Body of pancreas (tissue), 4 donors: ENCODE data around the gene SEMA6A. TPM values are rescaled to one million over a fixed set of nuclear protein-coding genes. Genes with fewer than 3 reads are reported as not detected.
A peak's percentile ranks its signal among the peaks of the same experiment; 100 is the strongest.

Source experiments
- ATAC-seq: fragments of 150-250 bp; one replicate; pipeline ENCODE4 v1.9.1; 2016
- DNase-seq, 4 donors: peaks; one replicate each; pipeline ENCODE4 v3.0.0-alpha.2; 2019
- H3K27ac ChIP-seq, 4 donors: fragments of 200-600 bp; sonication (generic); 1 replicate in 3 of 4; 2 replicates in 1 of 4; pipeline versions ENCODE4 v1.5.1 to v1.6.1; 2016 to 2019; ENCODE audit warnings: mild to moderate bottlenecking in 1 of 4, mixed read lengths in 1 of 4, moderate library complexity in 1 of 4
- H3K27me3 ChIP-seq, 2 donors: fragments of 200-600 bp; sonication (generic); one replicate each; pipeline ENCODE4 v1.6.0; 2016; ENCODE audit warnings: mild to moderate bottlenecking in 1 of 2
- H3K36me3 ChIP-seq, 2 donors: fragments of 200-600 bp; sonication (generic); replicated peaks in 1 of 2; 2 replicates each; pipeline ENCODE4 v1.5.1; 2016; ENCODE audit warnings: low read depth in 2 of 2; ENCODE audit not compliant: insufficient read depth in 1 of 2
- H3K4me1 ChIP-seq: fragments of 200-600 bp; sonication (generic); one replicate; pipeline ENCODE4 v1.6.0; 2016
- H3K4me3 ChIP-seq, 2 donors: fragments of 200-600 bp; sonication (generic); 1 replicate in 1 of 2; 2 replicates in 1 of 2; pipeline ENCODE4 v1.5.1; 2016 to 2019
- H3K9me3 ChIP-seq, 3 donors: fragments of 200-600 bp; sonication (generic); 1 replicate in 2 of 3; 2 replicates in 1 of 3; pipeline ENCODE4 v1.5.1; 2016
- POLR2A ChIP-seq, 3 donors: fragments of 450-650 bp; IDR thresholded peaks; one replicate each; pipeline ENCODE4 v1.6.1; 2016; ENCODE audit warnings: antibody characterized with exemption in 3 of 3, mild to moderate bottlenecking in 2 of 3
- WGBS, 2 donors: methylation state at CpG; one replicate each; pipeline ENCODE4 v1.1.5; 2017; 5-methylcytosine and 5-hydroxymethylcytosine counted together
- intact Hi-C: fragments of 100-400 bp; cut with DNase I; formaldehyde crosslinking; loops from one replicate; pipeline ENCODE4 v1.15.1; 2023
- total RNA-seq, 2 donors: library from RNA; depleted of rRNA; stranded (reverse); fragments of >200 nt; gene quantifications; one replicate each; pipeline ENCODE4 v1.1.0, GENCODE V29; 2016
- TF ChIP-seq, protein P1 (sequence below), 7 experiments: fragments of 450-650 bp in 4 of 7; fragments of 200-600 bp in 3 of 7; sonication (generic) in 3 of 7; IDR thresholded peaks; one replicate each; pipeline ENCODE4 v1.5.1; 2016 to 2019; ENCODE audit warnings: antibody characterized with exemption in 7 of 7

Gene SEMA6A
- total RNA-seq, 2 donors from 2014 or later = 18.7 to 25.1 TPM

DNA sequence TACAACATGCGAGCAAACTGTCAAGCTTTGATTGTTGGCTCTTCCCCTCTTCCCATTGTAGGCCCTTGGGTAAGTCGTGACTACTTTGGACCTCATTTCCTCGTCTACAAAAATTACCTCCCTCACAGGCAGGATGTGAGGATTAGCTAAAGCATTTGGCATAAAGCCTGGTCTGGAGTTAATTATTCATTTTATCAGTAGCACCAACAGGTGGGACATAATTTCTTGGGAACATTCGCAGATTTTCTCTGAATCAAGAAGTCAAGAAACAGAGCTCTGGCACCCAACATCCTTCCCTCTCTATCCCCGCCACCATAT is 39.9 kb upstream of the SEMA6A start:
- TF ChIP-seq, protein P1, sequence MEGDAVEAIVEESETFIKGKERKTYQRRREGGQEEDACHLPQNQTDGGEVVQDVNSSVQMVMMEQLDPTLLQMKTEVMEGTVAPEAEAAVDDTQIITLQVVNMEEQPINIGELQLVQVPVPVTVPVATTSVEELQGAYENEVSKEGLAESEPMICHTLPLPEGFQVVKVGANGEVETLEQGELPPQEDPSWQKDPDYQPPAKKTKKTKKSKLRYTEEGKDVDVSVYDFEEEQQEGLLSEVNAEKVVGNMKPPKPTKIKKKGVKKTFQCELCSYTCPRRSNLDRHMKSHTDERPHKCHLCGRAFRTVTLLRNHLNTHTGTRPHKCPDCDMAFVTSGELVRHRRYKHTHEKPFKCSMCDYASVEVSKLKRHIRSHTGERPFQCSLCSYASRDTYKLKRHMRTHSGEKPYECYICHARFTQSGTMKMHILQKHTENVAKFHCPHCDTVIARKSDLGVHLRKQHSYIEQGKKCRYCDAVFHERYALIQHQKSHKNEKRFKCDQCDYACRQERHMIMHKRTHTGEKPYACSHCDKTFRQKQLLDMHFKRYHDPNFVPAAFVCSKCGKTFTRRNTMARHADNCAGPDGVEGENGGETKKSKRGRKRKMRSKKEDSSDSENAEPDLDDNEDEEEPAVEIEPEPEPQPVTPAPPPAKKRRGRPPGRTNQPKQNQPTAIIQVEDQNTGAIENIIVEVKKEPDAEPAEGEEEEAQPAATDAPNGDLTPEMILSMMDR (IDR thresholded peaks at IDR 0.05) = no peak
- no peak for TF ChIP-seq POLR2A (IDR thresholded peaks at IDR 0.05)
- no peaks in the 10 kb centered on the region for H3K9me3 ChIP-seq
- H3K27ac ChIP-seq = peak overlapping the region in 3 of 4 donors; percentile 54 to 82 (median 78)
- peaks cover 14% of the 10 kb centered on the region for H3K4me1 ChIP-seq
- H3K27me3 ChIP-seq = no peaks in the 10 kb centered on the region
- no peaks in the 10 kb centered on the region for H3K36me3 ChIP-seq
- ATAC-seq (peak; percentile 79), DNase-seq (peak in 1 of 4 donors; percentile 11)
- intact Hi-C loops = no loop called here
- WGBS, 2 donors = 45 to 51% methylated on average over 5 of the region's 5 CpGs
- H3K4me3 ChIP-seq = no peak overlapping the region

DNA sequence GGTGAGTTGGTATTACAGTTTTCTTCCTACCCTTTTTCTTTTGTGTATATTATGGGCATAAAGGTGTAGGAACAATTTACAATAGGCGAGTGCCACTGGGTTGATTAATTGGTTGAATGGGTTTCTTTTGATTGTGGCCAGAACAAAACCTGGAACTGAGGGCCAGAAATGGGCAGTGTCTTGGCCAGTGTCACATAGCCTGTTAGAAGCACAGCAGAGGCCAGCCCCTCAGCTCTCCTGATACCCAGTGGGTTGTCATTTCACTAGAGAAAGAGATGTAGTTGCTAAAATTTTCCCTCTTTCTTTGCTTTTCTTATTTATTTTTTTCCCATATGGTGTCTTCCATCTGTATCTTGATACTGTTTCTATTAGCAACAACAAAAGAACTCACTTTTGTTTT is 38.8 kb upstream of the SEMA6A start:
- Histone ChIP-seq H3K27me3 (no peaks in the 10 kb centered on the region), H3K27ac (peak overlapping the region; percentile 54 to 82 (median 66)), H3K9me3 (no peaks in the 10 kb centered on the region), H3K4me3 (no peak overlapping the region), H3K4me1 (peaks cover 14% of the 10 kb centered on the region), H3K36me3 (no peaks in the 10 kb centered on the region)
- TF ChIP-seq POLR2A (IDR thresholded peaks at IDR 0.05) = no peak
- TF ChIP-seq, protein P1 (IDR thresholded peaks at IDR 0.05) = no peak
- intact Hi-C loops = no loop called here
- ATAC-seq = peak; percentile 45
- 59 to 69% methylated on average over 1 of the region's 1 CpG for WGBS, 2 donors
- DNase-seq = no peak

DNA sequence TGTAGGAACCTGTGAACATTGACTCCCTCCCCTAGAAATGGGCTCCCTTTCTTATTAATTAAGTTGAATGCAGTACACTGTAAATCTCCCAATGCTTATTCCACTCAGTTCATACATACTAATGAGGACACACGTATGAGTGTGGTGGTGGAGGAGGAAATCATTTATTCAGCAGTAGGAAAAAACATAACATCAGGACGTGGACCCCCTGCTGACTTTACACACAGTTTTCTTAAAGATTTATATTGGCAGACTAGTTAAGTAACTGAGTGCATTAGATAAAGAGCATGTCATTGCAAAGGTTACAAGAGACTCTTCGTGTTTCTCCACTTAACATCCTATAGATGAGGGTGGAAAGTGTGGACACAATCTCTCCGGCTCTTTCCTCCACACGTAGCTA is 37.8 kb upstream of the SEMA6A start:
- TF ChIP-seq, protein P1 (IDR thresholded peaks at IDR 0.05) = no peak
- TF ChIP-seq POLR2A (IDR thresholded peaks at IDR 0.05) = no peak
- H3K36me3 ChIP-seq = no peaks in the 10 kb centered on the region
- intact Hi-C loops = no loop called here
- WGBS, 2 donors = 78 to 80% methylated on average over 5 of the region's 5 CpGs
- peaks cover 14% of the 10 kb centered on the region for H3K4me1 ChIP-seq
- H3K27ac ChIP-seq = no peak overlapping the region
- H3K27me3 ChIP-seq = no peaks in the 10 kb centered on the region
- no peak for DNase-seq
- ATAC-seq = no peak
- H3K4me3 ChIP-seq = no peak overlapping the region
- no peaks in the 10 kb centered on the region for H3K9me3 ChIP-seq

DNA sequence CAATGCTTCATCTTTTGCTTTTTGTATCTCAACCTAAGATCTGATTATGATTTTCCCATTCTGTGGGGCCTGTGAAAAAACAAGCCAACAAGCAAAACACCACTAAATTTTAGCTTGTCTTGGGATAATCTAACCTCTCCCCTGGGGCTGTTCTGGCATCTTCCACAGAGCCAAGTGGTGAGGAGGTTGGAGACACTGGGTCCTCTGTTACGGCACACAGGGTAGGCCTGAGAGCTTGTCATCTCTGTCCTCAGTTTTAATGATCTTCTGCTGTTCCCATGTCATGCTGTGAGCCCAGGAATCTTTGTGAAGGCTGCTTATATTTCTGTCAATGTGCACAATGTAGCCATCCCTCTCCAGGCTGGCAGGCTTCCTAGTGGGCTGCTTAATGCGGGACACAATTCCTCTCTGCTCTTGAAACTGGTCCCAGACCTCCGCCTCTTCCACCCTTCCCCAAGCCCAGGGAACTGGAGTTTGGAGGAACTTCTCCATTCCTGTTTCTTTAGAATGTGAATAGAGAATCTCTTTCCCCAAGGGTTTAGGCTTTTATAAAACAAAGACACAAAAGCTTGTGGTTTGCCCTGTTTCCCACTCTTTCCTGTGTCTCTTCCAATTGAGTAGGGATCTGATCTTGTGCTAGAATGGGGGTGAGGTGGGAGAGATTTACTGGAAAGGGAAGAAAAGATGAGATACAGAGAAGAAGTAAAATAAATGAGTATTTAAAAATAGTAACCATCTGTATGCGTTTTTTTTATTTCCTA is 30.9 kb upstream of the SEMA6A start:
- H3K36me3 ChIP-seq = no peaks in the 10 kb centered on the region
- H3K27ac ChIP-seq = no peak overlapping the region
- WGBS, 2 donors = 66 to 78% methylated on average over 4 of the region's 4 CpGs
- intact Hi-C loops = no loop called here
- H3K27me3 ChIP-seq = no peaks in the 10 kb centered on the region
- H3K4me1 ChIP-seq = no peaks in the 10 kb centered on the region
- TF ChIP-seq, protein P1 (IDR thresholded peaks at IDR 0.05) = no peak
- no peak for TF ChIP-seq POLR2A (IDR thresholded peaks at IDR 0.05)
- no peak overlapping the region for H3K4me3 ChIP-seq
- DNase-seq = no peak
- ATAC-seq = no peak
- H3K9me3 ChIP-seq = no peaks in the 10 kb centered on the region

DNA sequence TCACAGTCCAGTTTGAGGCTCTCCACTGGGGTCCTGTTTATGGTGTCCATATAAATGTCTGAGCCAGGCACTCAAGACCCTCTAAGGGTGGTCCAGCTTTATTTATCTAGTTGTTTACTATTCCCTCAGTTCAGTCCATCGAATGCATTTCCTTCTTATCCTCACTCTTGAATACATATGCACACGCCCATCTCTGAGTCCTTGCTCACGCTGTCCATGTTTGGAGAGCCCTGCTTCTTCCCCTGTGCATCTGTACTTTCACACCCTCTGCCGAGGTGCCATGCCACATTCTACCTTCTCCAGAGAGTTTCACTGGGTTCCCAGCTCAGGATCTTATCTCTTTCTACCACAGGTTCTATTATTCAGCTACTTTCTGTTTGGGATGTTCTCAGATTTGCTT is 30.2 kb upstream of the SEMA6A start:
- Histone ChIP-seq H3K4me1 (no peaks in the 10 kb centered on the region), H3K27ac (no peak overlapping the region), H3K4me3 (no peak overlapping the region), H3K27me3 (no peaks in the 10 kb centered on the region), H3K36me3 (no peaks in the 10 kb centered on the region), H3K9me3 (no peaks in the 10 kb centered on the region)
- TF ChIP-seq POLR2A (IDR thresholded peaks at IDR 0.05) = no peak
- TF ChIP-seq, protein P1 (IDR thresholded peaks at IDR 0.05) = no peak
- ATAC-seq = no peak
- 39 to 71% methylated on average over 4 of the region's 4 CpGs for WGBS, 2 donors
- intact Hi-C loops = no loop called here
- DNase-seq = no peak
